Measurements from ENCODE around the gene VMA21. TPM values are rescaled to one million over a fixed set of nuclear protein-coding genes. Genes with fewer than 3 reads are reported as not detected.
A peak's percentile ranks its signal among the peaks of the same experiment; 100 is the strongest.

VMA21 gene
- total RNA-seq, 1 donor from 2014 or later = 39.4 TPM

DNA sequence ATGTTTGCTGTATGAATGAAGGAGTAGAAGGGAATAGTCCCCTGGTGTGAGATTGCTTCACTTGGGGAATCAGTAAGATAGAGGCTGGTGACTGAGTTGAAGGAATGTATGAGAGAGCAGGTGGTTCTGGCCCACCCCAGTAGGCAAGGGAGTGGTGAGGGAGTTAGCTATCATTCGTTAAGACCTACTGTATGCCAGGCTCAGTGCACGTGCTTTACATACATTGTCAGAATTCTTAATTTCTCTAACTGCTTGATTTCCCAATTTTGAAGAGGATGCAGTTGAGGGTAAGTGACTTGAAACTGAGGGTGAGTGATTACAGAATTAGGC lies 700 bp downstream of the VMA21 start:
- DNase-seq (ENCODE audit: low spot score) = no peak
- H3K36me3 Mint-ChIP-seq (ENCODE audit: low read depth) = peaks cover 18% of the 10 kb centered on the region
- H3K9me3 Mint-ChIP-seq = no peaks in the 10 kb centered on the region
- peaks cover 49% of the 10 kb centered on the region for H3K4me1 Mint-ChIP-seq (ENCODE audit: low read depth)
- peaks cover 3% of the 10 kb centered on the region for H3K27me3 Mint-ChIP-seq (ENCODE audit: insufficient read depth)
- intact Hi-C loops (cut with micrococcal nuclease) = loop anchor here (2.0 to 10.0 kb wide), 6 partner anchors 415 to 1893 kb away; partner anchors contain the start of genes CD99L2, EOLA2, HMGB3 and IDS
- H3K4me3 Mint-ChIP-seq = peak overlapping the region; percentile 93
- H3K27ac Mint-ChIP-seq = peak overlapping the region; percentile 88

DNA sequence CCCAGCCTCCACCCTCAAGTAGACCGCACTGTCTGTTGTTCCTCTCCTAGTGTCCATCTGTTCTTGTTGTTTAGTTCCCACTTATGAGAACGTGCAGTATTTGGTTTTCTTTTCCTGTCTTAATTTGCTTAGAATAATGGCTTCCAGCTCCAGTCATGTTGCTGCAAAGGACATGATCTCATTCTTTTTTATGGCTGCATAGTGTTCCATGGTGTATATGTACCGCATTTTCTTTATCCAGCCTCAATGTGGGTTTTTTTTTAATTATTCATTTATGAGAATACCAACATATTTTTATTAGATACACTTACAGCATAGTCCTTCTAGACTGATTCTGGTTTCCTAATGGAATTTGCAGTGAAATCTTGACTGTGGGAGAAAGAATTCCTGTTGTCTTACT lies 1.3 kb downstream of the VMA21 start:
- peak overlapping the region; percentile 81 for H3K27ac Mint-ChIP-seq
- intact Hi-C loops (cut with micrococcal nuclease) = loop anchor here (5.0 to 10.0 kb wide), 4 partner anchors 706 to 1894 kb away; partner anchors contain the start of genes EOLA2, IDS and MTMR1
- H3K36me3 Mint-ChIP-seq (ENCODE audit: low read depth) = peaks cover 19% of the 10 kb centered on the region
- no peaks in the 10 kb centered on the region for H3K9me3 Mint-ChIP-seq
- peaks cover 47% of the 10 kb centered on the region for H3K4me1 Mint-ChIP-seq (ENCODE audit: low read depth)
- peaks cover 3% of the 10 kb centered on the region for H3K27me3 Mint-ChIP-seq (ENCODE audit: insufficient read depth)
- no peak for DNase-seq (ENCODE audit: low spot score)
- H3K4me3 Mint-ChIP-seq = peak overlapping the region; percentile 93

DNA sequence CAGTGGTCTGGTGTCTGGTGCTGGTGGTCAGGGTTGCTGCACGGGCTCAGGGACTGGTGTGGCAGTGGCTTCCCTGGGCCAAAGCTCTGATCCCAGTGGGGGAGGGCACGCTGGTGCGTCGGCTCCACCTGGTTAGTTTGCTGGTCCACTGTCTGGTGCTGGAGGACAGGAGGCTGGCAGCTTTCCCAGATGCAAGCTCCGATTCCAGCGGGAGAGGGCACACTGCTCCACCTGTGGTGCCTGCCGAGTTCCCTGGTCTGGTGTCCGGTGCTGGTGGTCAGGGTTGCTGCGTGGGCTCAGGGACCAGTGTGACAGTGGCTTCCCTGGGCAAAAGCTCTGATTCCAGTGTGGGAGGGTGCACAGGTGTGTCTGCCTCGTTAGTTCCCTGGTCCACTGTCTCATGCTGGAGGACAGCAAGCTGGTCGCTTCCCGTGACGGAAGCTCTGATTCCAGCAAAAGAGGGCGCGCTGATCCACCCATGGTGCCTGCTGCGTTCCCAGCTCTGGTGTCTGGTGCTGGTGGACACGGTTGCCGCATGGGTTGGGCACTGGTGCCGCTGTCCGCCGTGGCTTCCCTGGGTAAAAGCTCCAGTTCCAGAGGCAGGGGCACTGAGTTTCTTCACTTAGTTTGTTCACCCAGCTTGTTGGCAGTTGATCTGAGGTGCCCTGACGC lies 5.8 kb downstream of the VMA21 start:
- Mint-ChIP-seq H3K9me3 (no peaks in the 10 kb centered on the region), H3K27me3 (ENCODE audit: insufficient read depth) (peaks cover 3% of the 10 kb centered on the region), H3K27ac (no peak overlapping the region), H3K4me3 (no peak overlapping the region), H3K4me1 (ENCODE audit: low read depth) (peaks cover 35% of the 10 kb centered on the region), H3K36me3 (ENCODE audit: low read depth) (peaks cover 22% of the 10 kb centered on the region)
- intact Hi-C loops (cut with micrococcal nuclease) = no loop called here
- no peak for DNase-seq (ENCODE audit: low spot score)

DNA sequence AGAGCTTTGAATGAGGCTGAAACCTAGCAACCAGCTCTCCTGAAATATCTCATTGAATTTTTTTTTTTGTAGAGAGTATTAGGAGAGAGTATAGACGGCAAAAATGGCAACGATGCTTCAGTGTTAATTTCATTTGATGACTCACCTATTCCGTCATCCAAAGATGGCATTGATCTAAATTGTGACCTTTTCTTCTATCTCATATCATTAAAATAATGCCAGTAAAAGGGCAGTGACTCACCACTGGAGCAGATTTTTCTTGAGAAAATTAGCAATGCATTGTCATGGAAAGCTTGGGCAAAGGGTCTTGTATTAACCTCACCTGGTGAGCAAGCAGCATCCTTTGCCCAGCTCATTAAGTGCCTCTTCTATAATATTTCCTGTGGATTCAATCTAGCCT lies 19.6 kb downstream of the VMA21 start:
- H3K9me3 Mint-ChIP-seq = no peaks in the 10 kb centered on the region
- H3K27me3 Mint-ChIP-seq (ENCODE audit: insufficient read depth) = no peaks in the 10 kb centered on the region
- H3K4me1 Mint-ChIP-seq (ENCODE audit: low read depth) = no peaks in the 10 kb centered on the region
- no peak overlapping the region for H3K27ac Mint-ChIP-seq
- H3K36me3 Mint-ChIP-seq (ENCODE audit: low read depth) = no peaks in the 10 kb centered on the region
- DNase-seq (ENCODE audit: low spot score) = no peak
- intact Hi-C loops (cut with micrococcal nuclease) = no loop called here
- no peak overlapping the region for H3K4me3 Mint-ChIP-seq

DNA sequence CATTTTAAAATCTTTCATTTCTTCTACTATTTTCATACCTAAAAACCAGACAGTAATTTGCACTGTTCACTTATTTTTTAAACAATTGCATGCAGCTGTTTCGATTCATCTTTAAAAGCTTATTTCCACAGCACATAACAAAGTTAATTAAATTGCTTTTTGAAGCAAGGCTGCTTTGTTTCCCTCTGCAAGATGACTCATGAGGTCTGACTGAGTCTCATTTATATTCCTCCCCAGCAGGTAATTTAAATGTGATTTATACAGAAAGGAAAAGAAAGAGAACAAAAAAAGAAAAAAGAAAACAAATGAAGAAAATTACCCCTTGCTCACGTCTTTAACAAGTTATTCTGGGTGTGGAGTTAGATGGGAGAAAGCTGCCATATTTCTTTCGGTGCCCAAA lies 22.8 kb downstream of the VMA21 start:
- intact Hi-C loops (cut with micrococcal nuclease) = no loop called here
- Mint-ChIP-seq H3K4me1 (ENCODE audit: low read depth) (no peaks in the 10 kb centered on the region), H3K27me3 (ENCODE audit: insufficient read depth) (no peaks in the 10 kb centered on the region), H3K36me3 (ENCODE audit: low read depth) (no peaks in the 10 kb centered on the region), H3K27ac (no peak overlapping the region), H3K4me3 (no peak overlapping the region), H3K9me3 (no peaks in the 10 kb centered on the region)
- DNase-seq (ENCODE audit: low spot score) = no peak

DNA sequence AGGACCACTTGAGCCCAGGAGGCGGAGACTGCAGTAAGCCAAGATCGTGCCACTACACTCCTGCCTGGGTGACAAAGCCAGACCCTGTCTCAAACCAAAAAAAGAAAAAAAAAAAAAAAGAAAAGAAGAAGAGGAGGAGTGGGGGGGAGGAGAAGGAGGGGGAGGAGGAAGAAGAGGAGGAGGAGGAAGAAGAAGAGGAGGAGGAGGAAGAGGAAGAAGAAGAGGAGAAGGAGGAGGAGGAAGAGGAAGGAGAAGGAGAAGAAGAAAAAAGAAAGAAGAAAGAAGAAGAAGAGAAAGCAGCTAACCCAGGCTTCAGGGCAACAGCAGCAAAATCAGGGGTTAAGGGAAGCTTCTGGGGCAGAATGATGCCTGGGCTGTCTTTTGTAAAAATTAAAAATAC lies 27.5 kb downstream of the VMA21 start:
- Mint-ChIP-seq H3K27ac (no peak overlapping the region), H3K9me3 (no peaks in the 10 kb centered on the region), H3K36me3 (ENCODE audit: low read depth) (no peaks in the 10 kb centered on the region), H3K4me1 (ENCODE audit: low read depth) (no peaks in the 10 kb centered on the region), H3K4me3 (no peak overlapping the region), H3K27me3 (ENCODE audit: insufficient read depth) (no peaks in the 10 kb centered on the region)
- intact Hi-C loops (cut with micrococcal nuclease) = no loop called here
- DNase-seq (ENCODE audit: low spot score) = no peak

DNA sequence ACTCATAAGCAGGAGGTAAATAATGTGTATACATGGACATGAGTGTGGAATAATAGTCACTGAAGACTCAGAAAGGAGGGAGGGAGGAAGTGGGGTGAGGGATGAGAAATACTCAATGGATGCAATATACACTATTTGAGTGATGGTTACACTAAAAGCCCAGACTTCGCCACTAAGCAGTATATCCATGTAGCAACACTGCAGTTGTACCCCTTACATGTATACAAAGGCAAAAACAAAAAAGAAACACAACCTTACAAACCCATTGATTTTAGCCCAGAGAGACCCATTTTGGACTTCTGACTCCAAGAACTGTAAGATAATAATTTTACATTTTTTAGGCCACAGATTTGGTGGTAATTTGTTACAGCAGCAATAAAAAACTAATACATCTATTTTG lies 51.5 kb downstream of the VMA21 start:
- Mint-ChIP-seq H3K27me3 (ENCODE audit: insufficient read depth) (no peaks in the 10 kb centered on the region), H3K36me3 (ENCODE audit: low read depth) (no peaks in the 10 kb centered on the region), H3K27ac (no peak overlapping the region), H3K9me3 (no peaks in the 10 kb centered on the region), H3K4me1 (ENCODE audit: low read depth) (no peaks in the 10 kb centered on the region), H3K4me3 (no peak overlapping the region)
- DNase-seq (ENCODE audit: low spot score) = no peak
- intact Hi-C loops (cut with micrococcal nuclease) = no loop called here

DNA sequence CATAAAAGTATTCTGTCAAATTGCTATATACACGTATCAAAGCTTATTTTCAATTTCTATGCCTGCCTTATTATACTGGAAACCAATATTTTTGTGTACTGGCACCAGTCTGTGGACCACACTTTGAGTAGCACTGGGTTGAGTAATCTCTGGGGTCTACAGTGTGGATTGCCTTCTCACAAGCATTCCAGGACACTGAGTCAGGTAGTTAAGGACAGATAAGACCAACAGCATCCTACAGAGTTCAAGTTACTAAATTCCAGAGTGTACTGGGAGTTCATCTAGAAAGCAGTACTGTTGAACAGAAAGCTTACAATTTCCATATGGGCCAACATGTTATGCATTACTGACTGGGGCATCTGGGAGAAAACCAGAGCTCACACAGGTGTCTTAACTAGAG lies 61.8 kb downstream of the VMA21 start:
- no peak for DNase-seq (ENCODE audit: low spot score)
- H3K4me3 Mint-ChIP-seq = no peak overlapping the region
- no peaks in the 10 kb centered on the region for H3K9me3 Mint-ChIP-seq
- no peaks in the 10 kb centered on the region for H3K4me1 Mint-ChIP-seq (ENCODE audit: low read depth)
- no peaks in the 10 kb centered on the region for H3K36me3 Mint-ChIP-seq (ENCODE audit: low read depth)
- H3K27ac Mint-ChIP-seq = no peak overlapping the region
- no peaks in the 10 kb centered on the region for H3K27me3 Mint-ChIP-seq (ENCODE audit: insufficient read depth)
- intact Hi-C loops (cut with micrococcal nuclease) = no loop called here

Other genes with a start within 250 kb of the VMA21 start
- gene GPR50, start 220.6 kb upstream of the VMA21 start, total RNA-seq = not detected in 2 replicates
- not detected in 2 replicates for gene PASD1, start 166.5 kb downstream of the VMA21 start, total RNA-seq

All from activated T-helper 1 cell treated with anti-CD3 and anti-CD28 coated beads, Interleukin-12 subunit alpha, Interleukin-12 subunit beta, Interleukin-2, Interleukin-4 antibody, amounts not matched to agents 30 ng/mL and 10 ng/mL and 1 ng/mL, durations not matched to agents 14 hours and 24 hours and 36 hours (primary cell).